Measurements from ENCODE around the gene ASIC1. TPM values are rescaled to one million over a fixed set of nuclear protein-coding genes. Genes with fewer than 3 reads are reported as not detected.

ASIC1 gene
- under 1 TPM; 0.52 to 0.99 TPM for total RNA-seq

- intact Hi-C loops (cut with DNase I) = no loop called here
- H3K4me3 ChIP-seq = peak within 1 kb of the TSS; percentile 41 to 42
- peak; percentile 62 to 76 (median 68) for DNase-seq
- peaks cover 0 to 10% of the 10 kb centered on the region in 2 donors for H3K27me3 ChIP-seq
- no peaks in the 10 kb centered on the region for H3K36me3 ChIP-seq (replicated peaks in 1 of 2; ENCODE audit: insufficient read depth in 1 of 2, low read depth in 2 of 2)
- H3K9me3 ChIP-seq = no peaks in the 10 kb centered on the region
- TF ChIP-seq POLR2A (IDR thresholded peaks at IDR 0.05) (peak in 1 of 3 donors; percentile 25), CTCF (IDR thresholded peaks at IDR 0.05) (peak in 2 of 7 experiments; percentile 10 to 24)
- WGBS, 2 donors = 1 to 17% methylated on average over 2 to 72 of the region's 88 CpGs
- H3K27ac ChIP-seq = peak within 1 kb of the TSS in 1 of 4 donors; percentile 34
- peak; percentile 75 for ATAC-seq
- H3K4me1 ChIP-seq = peaks cover 21% of the 10 kb centered on the region
Measured at GRCh38 chr12:50057000-50057841, at the start of gene ASIC1. ASIC1 (plus strand) TSS chr12:50057596; CDS start chr12:50058767, 1,171 bp downstream.

GRCh38 chr12:50013361-50014147 lies 43.8 kb upstream of the ASIC1 start:
- intact Hi-C loops (cut with DNase I) = no loop called here
- TF ChIP-seq CTCF (IDR thresholded peaks at IDR 0.05) (no peak), POLR2A (IDR thresholded peaks at IDR 0.05) (no peak)
- Histone ChIP-seq H3K4me3 (no peak overlapping the region), H3K27ac (no peak overlapping the region), H3K36me3 (replicated peaks in 1 of 2; ENCODE audit: insufficient read depth in 1 of 2, low read depth in 2 of 2) (no peaks in the 10 kb centered on the region), H3K9me3 (no peaks in the 10 kb centered on the region), H3K27me3 (no peaks in the 10 kb centered on the region), H3K4me1 (no peaks in the 10 kb centered on the region)
- WGBS, 2 donors = 81 to 97% methylated on average over 2 of the region's 2 CpGs
- ATAC-seq (no peak), DNase-seq (no peak)

- DNase-seq = no peak
Measured at GRCh38 chr12:50014342-50014741, 43.1 kb upstream of the ASIC1 start.

More at GRCh38 chr12:50014342-50014741, 43.1 kb upstream of the ASIC1 start:
- intact Hi-C loops (cut with DNase I) = no loop called here
- no peaks in the 10 kb centered on the region for H3K4me1 ChIP-seq
- ATAC-seq = no peak
- no peaks in the 10 kb centered on the region for H3K36me3 ChIP-seq (replicated peaks in 1 of 2; ENCODE audit: insufficient read depth in 1 of 2, low read depth in 2 of 2)
- TF ChIP-seq CTCF (IDR thresholded peaks at IDR 0.05) (no peak), POLR2A (IDR thresholded peaks at IDR 0.05) (no peak)
- H3K4me3 ChIP-seq = no peak overlapping the region
- no peaks in the 10 kb centered on the region for H3K9me3 ChIP-seq
- no peaks in the 10 kb centered on the region for H3K27me3 ChIP-seq
- H3K27ac ChIP-seq = no peak overlapping the region
- WGBS, 2 donors = 93 to 96% methylated on average over 3 of the region's 3 CpGs
